Spleen (tissue), 7 donors: Measurements from ENCODE around the gene PRICKLE3.

ENCODE experiments used
- CTCF ChIP-seq, 11 experiments: fragments of 200-600 bp in 7 of 11; fragments of 450-650 bp in 4 of 11; sonication (generic) in 4 of 11; IDR thresholded peaks in 8 of 11; conservative IDR thresholded peaks in 3 of 11; 1 replicate in 7 of 11; 2 replicates in 4 of 11; pipeline versions ENCODE4 v1.4.0 to v1.8.0; 2016 to 2021; ENCODE audit warnings: antibody characterized with exemption in 11 of 11, inconsistent platforms in 4 of 11, mild to moderate bottlenecking in 1 of 11
- POLR2AphosphoS5 ChIP-seq, 3 donors: sonication (generic); formaldehyde crosslinking; IDR thresholded peaks; one replicate each; pipeline ENCODE4 v1.5.1; 2017; ENCODE audit warnings: antibody characterized with exemption in 3 of 3
- donor health status: DM: no; HTN: no; CAD: no; lungs with moderate emphysema.
- donor health status: DM: no; HTN: no; CAD: no.
- donor health status: DM: no; HTN: no; CAD: no.

DNA sequence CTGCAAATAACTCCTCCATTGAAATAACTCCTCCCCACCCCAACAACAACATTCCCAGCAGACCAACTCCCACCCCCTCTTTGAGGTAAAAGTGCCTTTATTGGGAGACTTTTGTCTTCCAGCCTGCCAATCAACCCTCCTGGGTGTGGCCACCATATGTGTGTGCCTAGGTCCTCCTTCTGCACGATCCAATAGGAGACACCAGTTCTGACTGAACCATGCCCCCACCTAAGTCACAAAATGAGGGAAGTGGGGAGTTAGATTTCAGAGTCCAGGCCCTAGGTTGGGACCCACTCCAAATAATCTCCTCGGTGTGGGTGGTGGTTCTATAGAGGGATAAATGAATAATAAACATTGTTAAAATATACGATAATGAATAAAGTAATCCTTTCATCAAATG lies 11.4 kb downstream of the PRICKLE3 start:
- TF ChIP-seq CTCF (IDR thresholded peaks at IDR 0.05 in 8 of 11, conservative IDR thresholded peaks at IDR 0.05 in 3 of 11) (no peak), POLR2AphosphoS5 (IDR thresholded peaks at IDR 0.05) (no peak)
